SK-N-SH treated with all-trans-retinoic acid at 6 μM for 48 hours (cell line): Measurements from ENCODE around the gene SYNE2.
A peak's percentile ranks its signal among the peaks of the same experiment; 100 is the strongest.

Experiments
- ATAC-seq: fragments of 200-7000 bp; cut with Tn5 transposase; 3 replicates; pipeline ENCODE4 v1.9.1; 2020; ENCODE audit warnings: mild to moderate bottlenecking, moderate library complexity
- BACH2 ChIP-seq: fragments of 250-450 bp; sonication (Bioruptor Pico); IDR thresholded peaks from 2 replicates; pipeline ENCODE4 v1.9.0; 2021; ENCODE audit warnings: mild to moderate bottlenecking, borderline replicate concordance
- CSRNP3 ChIP-seq: fragments of 250-450 bp; sonication (Bioruptor Pico); IDR thresholded peaks from 2 replicates; pipeline ENCODE4 v1.5.1; 2021; ENCODE audit warnings: mild to moderate bottlenecking, moderate library complexity
- ESRRG ChIP-seq: fragments of 250-450 bp; sonication (Bioruptor Pico); IDR thresholded peaks from 2 replicates; pipeline ENCODE4 v1.6.1; 2021; ENCODE audit warnings: mild to moderate bottlenecking
- GLIS3 ChIP-seq: fragments of 250-450 bp; sonication (Bioruptor Pico); IDR thresholded peaks from 2 replicates; pipeline ENCODE4 v1.5.0; 2020; ENCODE audit warnings: mild to moderate bottlenecking, moderate library complexity
- ISL1 ChIP-seq: fragments of 250-450 bp; sonication (Bioruptor Pico); IDR thresholded peaks from 2 replicates; pipeline ENCODE4 v2.1.2; 2022; ENCODE audit warnings: mild to moderate bottlenecking, moderate library complexity
- OSR1 ChIP-seq: fragments of 250-450 bp; sonication (Bioruptor Pico); IDR thresholded peaks from 2 replicates; pipeline ENCODE4 v1.8.0; 2022; ENCODE audit warnings: moderate library complexity, mild to moderate bottlenecking, inconsistent platforms
- PATZ1 ChIP-seq: fragments of 250-450 bp; sonication (Bioruptor Pico); IDR thresholded peaks from 2 replicates; pipeline ENCODE4 v1.8.0; 2020; ENCODE audit warnings: mild to moderate bottlenecking, moderate library complexity, borderline replicate concordance
- POU6F1 ChIP-seq: fragments of 250-450 bp; sonication (Bioruptor Pico); IDR thresholded peaks from 2 replicates; pipeline ENCODE4 v1.8.0; 2021; ENCODE audit warnings: low read depth, mild to moderate bottlenecking, moderate library complexity, borderline replicate concordance
- PPARA ChIP-seq: fragments of 250-450 bp; sonication (Bioruptor Pico); IDR thresholded peaks from 2 replicates; pipeline ENCODE4 v1.5.0; 2020; ENCODE audit warnings: mild to moderate bottlenecking, borderline replicate concordance
- RARB ChIP-seq: fragments of 250-450 bp; sonication (Bioruptor Pico); IDR thresholded peaks from 2 replicates; pipeline ENCODE4 v1.8.0; 2021; ENCODE audit warnings: mild to moderate bottlenecking, moderate library complexity
- SNAI2 ChIP-seq: fragments of 250-450 bp; sonication (Bioruptor Pico); IDR thresholded peaks from 2 replicates; pipeline ENCODE4 v1.5.0; 2020; ENCODE audit warnings: mild to moderate bottlenecking, moderate library complexity
- TCF4 ChIP-seq: fragments of 250-450 bp; sonication (Bioruptor Pico); IDR thresholded peaks from 2 replicates; pipeline ENCODE4 v1.8.0; 2021; ENCODE audit warnings: mild to moderate bottlenecking, moderate library complexity, borderline replicate concordance
- TOX ChIP-seq: fragments of 250-450 bp; sonication (Bioruptor Pico); IDR thresholded peaks from 2 replicates; pipeline ENCODE4 v1.8.0; 2021; ENCODE audit warnings: mild to moderate bottlenecking, moderate library complexity, borderline replicate concordance
- TSHZ2 ChIP-seq: fragments of 250-450 bp; sonication (Bioruptor Pico); IDR thresholded peaks from 2 replicates; pipeline ENCODE4 v1.5.0; 2020; ENCODE audit warnings: mild to moderate bottlenecking, moderate library complexity
- ZC3H10 ChIP-seq: fragments of 250-450 bp; sonication (Bioruptor Pico); IDR thresholded peaks from 2 replicates; pipeline ENCODE4 v1.5.1; 2021; ENCODE audit warnings: mild to moderate bottlenecking, moderate library complexity
- ZFP3 ChIP-seq: fragments of 250-450 bp; sonication (Bioruptor Pico); IDR thresholded peaks from 2 replicates; pipeline ENCODE4 v1.5.0; 2020; ENCODE audit warnings: mild to moderate bottlenecking, moderate library complexity
- ZFP30 ChIP-seq: fragments of 450-650 bp; formaldehyde crosslinking; IDR thresholded peaks from 2 replicates; pipeline ENCODE4 v1.5.0; 2022; ENCODE audit warnings: mild to moderate bottlenecking, moderate library complexity
- ZNF70 ChIP-seq: fragments of 450-650 bp; formaldehyde crosslinking; IDR thresholded peaks from 2 replicates; pipeline ENCODE4 v1.5.0; 2020; ENCODE audit warnings: mild to moderate bottlenecking, moderate library complexity
- ZNF8 ChIP-seq: fragments of 450-650 bp; formaldehyde crosslinking; IDR thresholded peaks from 2 replicates; pipeline ENCODE4 v1.5.0; 2020; ENCODE audit warnings: mild to moderate bottlenecking, moderate library complexity

The SYNE2 gene

DNA sequence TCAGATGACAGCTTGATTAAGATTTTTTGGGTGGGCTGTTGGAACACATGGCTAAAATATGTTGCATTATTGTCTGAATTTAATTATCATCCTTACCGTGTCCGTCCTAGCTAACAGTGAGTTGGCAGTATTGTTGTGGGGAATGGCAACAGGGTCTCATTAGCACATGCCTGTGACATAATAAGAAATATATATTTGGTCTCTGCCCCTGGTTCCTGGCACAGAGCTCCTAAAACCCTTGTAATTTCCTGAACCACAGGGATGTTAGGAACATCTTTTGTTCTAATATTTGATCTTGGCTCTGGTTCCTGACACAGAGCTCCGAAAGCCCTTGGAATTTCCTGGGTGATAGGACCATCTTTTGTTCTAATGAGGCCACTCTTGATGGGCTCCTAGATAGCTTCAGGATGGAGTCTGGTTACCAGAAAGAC, 76.0 kb downstream of the SYNE2 start:
- peak; percentile 44; the same call in 1 of the 2 replicates for TF ChIP-seq ZNF70 (CRISPR knock-in tag)
- no peak for TF ChIP-seq GLIS3
- peak; percentile 33; the same call in 1 of the 2 replicates for TF ChIP-seq TSHZ2 (CRISPR knock-in tag)
- TF ChIP-seq ZNF8: no peak
- no peak for TF ChIP-seq ZFP3 (CRISPR knock-in tag)
- no peak for TF ChIP-seq ZFP30 (CRISPR knock-in tag)
- TF ChIP-seq CSRNP3 (CRISPR knock-in tag): no peak
- TF ChIP-seq PPARA (CRISPR knock-in tag): no peak
- TF ChIP-seq TCF4: peak; percentile 63; the same call in 1 of the 2 replicates
- TF ChIP-seq, all 23 proteins: peak for 3
- no peak for ATAC-seq

DNA sequence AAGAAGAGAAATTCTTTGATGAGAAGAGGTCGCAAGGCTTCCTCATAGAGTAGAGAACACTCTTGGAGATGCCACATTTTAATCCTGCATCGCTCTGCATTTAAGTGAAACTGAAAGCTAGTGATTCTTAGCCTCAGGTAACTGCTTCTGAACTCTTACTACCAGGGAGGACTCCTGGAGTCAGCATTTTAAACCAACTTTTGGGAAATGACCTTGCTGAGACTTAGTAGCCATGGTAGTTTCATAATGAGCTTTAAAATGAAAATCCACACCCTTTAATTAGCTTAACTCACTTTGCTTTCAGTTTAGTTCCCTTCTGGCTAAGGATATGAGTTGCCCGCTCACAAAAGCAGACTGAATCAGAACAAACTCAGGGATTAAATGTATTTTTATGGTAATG, 80.3 kb downstream of the SYNE2 start:
- no peak for ATAC-seq
- TF ChIP-seq GLIS3: no peak
- no peak for TF ChIP-seq ZC3H10 (CRISPR knock-in tag)
- TF ChIP-seq PPARA (CRISPR knock-in tag): no peak
- TF ChIP-seq, all 23 proteins: peak for 0

- no peak for TF ChIP-seq PPARA (CRISPR knock-in tag)
- no peak for TF ChIP-seq ISL1 (CRISPR knock-in tag)
- TF ChIP-seq CSRNP3 (CRISPR knock-in tag): no peak
- TF ChIP-seq ZNF70 (CRISPR knock-in tag): no peak
- TF ChIP-seq SNAI2: no peak
- no peak for TF ChIP-seq GLIS3
- TF ChIP-seq PATZ1 (CRISPR knock-in tag): no peak
- TF ChIP-seq POU6F1 (CRISPR knock-in tag): no peak
- TF ChIP-seq TOX: no peak
- TF ChIP-seq, all 23 proteins: peak for 0
- no peak for ATAC-seq
Observed at GRCh38 chr14:63933711-63934110, 80.9 kb downstream of the SYNE2 start.

DNA sequence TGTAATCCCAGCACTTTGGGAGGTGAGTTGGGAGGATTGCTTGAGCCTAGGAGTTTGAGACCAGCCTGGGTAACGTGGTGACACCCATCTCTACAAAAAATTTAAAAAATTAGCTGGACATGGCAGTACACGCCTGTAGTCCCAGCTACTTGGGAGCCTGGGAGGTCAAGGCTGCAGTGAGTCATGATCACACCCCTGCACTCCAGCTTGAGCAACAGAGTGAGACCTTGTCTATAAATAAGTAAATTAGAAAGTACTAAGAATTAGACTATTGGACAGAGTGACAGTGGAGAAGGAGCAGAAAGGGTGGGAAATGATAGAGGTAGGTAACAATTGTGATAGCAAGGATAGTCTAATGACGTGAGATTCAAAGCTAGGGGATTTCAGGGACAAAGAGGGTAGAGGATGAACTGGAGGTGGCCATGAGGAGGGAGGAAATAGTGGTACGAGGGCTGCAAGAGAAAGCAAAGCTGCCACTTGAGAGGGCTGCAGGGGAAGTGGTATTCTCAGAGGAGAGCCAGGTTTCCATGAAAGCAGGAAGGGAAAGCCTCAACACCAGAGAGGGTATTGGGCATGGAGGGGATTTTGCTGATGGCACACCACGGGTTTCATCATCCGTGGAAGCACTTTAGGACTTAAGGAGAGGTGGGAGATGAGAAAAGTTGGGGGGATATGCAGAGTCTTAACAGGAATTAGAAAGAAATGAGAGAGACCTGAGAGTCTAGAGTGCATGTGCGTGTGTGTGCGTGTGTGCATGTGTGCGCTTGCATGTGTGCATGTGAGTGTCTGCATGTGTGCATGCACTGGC, 85.6 kb downstream of the SYNE2 start:
- TF ChIP-seq ZFP30 (CRISPR knock-in tag) (no peak), ISL1 (CRISPR knock-in tag) (no peak), BACH2 (CRISPR knock-in tag) (no peak), OSR1 (no peak), ESRRG (no peak), SNAI2 (no peak), RARB (no peak), TCF4 (no peak), TOX (no peak), POU6F1 (CRISPR knock-in tag) (no peak)
- no peak for ATAC-seq
